Hypothalamus (tissue), 51 donors: ENCODE results near the gene EDRF1.

Experiments used
- DNase-seq, 51 donors: peaks; one replicate each; lab custom pipeline; 2025; lab: John Stamatoyannopoulos, UW

Gene EDRF1

DNA sequence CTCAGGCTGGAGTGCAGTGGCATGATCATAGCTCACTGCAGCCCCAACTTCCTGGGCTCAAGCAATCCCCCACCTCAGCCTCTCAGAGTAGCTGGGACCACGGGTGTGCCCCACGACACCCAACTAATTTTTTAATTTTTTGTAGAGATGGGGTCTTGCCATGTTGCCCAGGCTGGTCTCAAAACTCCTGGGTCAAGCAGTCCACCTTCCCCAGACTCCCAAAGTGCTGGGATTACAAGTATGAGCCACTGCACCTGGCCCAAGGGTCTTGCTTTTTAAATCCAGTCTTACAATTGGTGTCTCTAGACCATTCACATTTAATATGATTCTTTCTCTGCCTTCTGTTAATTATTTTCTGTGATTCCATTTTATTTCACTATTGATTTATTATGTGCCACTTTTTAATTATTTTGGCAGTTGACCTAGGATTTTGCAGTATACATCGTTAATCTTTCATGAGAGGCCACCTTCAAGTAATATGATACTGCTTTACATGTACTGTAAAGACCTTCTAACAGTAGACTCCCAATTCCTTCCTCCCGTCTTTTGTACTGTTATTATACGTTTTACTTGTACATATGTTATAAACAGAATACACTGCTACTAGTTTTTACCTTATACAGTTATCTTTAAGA lies 37.5 kb downstream of the EDRF1 start:
- no peak for DNase-seq

DNA sequence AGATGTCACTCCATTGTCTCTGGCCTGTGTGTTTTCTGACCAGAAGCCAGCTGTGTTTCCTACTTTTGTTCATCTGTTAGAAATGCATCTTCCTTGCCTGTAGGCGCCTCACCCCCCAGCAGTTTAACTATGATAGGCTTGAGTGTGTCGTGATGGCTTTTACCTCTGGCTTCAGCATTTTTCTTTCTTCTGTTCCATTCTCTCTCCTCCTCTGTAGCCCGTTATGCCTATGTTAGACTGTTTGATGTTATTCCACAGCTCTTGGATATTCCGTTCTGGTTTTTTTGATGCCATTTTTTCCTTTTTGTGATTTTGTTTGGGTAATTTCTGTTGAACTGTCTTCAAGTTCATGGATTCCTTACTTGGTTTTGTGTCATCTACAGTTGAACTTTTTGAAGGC lies 38.2 kb downstream of the EDRF1 start:
- DNase-seq: no peak

DNA sequence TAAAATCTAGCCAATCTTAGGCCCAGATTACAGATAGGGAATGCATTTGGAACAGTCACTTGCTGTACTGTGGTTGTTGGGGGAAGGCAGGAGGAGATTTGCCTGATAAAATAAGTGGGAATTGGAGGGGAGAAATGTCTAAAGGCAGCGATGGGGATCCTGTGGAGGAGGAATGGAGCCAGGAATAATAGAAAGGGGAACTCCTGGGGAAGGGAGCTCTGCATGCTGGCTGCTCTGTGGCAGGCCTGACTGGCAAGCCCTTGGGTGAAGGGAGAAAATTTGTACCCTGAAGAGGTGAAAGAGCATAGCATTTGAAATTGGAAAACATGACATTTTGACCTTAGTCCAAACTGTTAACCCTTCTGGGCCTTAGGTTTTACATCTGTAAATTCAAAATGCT lies 42.5 kb downstream of the EDRF1 start:
- no peak for DNase-seq

DNA sequence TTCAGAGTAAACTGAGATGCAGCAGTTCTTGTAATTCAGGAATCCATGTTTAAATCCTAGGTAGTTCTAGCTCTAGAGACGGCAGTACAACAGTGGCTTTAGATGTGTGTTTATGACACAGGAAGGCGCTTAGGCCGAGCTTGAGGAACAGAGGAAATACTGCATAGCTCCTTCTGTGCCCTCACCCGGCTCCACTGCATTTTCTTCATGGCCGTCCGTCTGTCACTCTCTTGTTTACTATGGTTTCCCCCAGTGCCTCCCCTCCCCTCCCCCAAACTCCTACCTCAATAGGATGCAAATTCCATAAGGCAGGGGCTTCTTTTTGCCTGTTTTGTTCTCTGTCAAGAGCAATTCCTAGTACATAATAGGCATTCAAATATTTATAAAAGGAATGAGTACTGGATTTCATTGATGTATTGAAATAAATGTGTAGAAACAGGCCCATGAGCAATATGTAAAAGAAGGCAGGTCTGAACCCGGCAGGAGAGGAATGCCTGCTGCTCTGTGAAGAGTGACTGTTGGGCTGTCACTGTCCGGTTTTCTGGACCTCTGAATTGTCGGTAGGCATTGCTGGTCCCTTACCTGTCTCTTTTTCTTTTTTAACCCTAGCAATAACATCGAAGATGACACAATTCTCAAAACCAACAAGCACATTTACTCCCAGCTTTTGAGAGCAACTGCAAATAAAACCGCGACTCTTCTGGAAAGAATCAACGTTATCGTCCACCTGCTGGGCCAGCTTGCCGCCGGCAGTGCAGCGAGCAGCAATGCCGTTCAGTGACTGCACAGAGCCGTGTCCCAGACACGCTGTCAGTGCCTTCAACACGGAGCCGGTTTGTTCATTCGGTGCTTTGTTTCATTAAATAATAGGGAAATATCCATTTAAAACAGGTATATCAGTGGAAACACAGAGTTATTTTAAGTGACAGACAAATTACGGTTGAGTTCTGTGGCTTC lies 43.5 kb downstream of the EDRF1 start:
- peak in 1 of 51 donors; percentile 25 for DNase-seq

DNA sequence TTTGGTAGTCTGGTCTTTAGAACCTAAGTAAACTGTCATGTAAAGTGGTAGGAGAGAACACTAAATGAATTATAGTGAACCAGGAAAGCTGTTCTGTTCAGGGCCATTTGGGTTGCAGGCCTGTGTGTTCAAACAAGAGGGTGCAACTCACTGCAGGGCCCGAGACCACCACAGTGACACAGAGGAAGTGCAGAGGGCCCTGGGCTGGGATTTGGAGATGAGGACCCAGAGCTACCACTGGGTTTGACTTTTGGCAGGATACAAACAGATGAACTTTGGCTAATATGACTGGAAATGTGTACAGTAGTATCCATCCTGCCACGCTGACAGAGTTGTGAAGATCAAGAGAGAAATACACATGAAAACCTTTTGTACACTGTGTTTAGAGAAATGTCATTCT lies 46.3 kb downstream of the EDRF1 start:
- no peak for DNase-seq

DNA sequence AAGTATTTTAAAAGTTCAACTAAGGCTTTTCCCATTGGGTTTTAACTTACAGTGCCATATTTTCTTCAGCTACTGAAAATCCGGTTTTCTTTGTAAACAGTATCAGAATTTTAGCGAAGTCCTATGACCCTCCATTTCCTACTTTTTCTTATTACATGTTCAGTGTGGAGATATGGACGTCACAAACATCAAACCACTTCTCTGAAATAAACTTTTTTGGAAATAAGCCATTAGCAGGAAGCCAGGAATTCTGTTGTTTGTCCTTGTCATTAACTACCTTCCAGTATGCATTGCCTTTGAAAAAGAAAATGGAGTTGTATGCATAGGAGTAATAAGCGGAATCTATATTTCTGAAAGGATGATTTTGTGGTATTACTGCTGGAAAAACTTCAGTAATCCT lies 47.0 kb downstream of the EDRF1 start:
- DNase-seq: no peak

DNA sequence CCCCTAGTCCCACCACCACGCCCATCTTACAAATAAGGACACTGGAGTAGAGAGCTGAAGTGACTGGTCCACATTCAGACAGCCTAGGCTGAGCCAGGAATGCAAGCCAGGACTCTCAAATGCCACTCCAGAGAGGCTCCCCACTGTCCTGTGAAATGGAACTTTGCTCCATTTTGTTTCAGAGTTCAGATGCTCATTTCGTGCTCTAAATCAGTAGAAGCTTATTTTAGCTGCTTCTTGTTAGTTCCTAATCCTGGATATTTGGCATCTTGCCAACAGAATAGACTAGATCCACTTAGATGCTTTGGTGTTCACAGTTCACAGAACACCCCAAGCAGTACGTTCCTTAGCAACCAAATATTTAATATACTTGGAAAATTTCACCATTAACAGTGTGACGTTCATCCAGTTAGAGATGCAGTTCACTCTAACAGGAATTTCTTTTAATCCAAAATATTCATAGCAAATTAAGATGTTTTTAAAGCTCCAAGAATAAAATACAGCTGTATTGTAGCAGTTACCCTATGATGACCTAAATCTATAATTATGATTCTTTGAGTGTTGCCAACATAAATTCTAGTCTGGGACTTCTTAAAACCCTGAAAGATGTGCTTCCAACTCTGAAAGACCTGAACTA lies 48.8 kb downstream of the EDRF1 start:
- DNase-seq: peak in 1 of 51 donors; percentile 58

DNA sequence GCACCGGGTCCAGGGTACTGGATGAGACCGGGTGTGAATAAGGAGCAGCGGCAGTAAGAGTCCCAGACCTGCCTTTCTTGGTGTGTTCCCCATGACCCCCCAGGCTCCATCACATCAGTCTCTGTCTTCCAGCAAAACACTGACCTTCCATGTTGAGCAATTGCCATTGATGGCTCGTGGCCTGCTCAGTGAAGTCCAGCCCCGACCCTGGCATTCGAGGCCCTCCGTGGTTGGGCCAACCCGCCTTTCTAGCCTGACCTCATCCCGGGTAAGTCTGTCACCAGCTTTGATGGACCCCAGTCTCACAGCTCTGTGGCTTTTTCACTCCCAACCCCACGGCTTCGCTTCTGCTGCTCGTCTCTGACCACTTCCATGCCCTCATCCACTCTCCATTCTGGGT lies 49.7 kb downstream of the EDRF1 start:
- DNase-seq: no peak

DNA sequence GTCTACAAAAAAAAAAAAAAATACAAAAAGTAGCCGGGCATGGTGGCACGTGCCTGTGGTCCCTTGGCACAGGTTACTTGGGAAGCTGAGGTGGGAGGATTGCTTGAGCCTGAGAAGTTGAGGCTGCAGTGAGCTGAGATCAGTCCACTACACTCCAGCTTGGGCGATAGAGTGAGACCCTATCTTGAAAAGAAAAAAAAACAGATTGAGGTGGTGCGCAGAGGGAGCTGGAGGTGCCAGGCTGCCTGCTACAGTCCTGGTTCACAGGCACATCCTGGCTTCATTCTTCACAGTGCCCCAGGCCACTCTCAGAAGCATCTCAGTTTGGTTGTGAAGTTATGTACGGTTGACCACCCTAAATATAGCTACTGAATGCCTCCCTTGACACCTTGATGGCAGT lies 51.3 kb downstream of the EDRF1 start:
- no peak for DNase-seq

DNA sequence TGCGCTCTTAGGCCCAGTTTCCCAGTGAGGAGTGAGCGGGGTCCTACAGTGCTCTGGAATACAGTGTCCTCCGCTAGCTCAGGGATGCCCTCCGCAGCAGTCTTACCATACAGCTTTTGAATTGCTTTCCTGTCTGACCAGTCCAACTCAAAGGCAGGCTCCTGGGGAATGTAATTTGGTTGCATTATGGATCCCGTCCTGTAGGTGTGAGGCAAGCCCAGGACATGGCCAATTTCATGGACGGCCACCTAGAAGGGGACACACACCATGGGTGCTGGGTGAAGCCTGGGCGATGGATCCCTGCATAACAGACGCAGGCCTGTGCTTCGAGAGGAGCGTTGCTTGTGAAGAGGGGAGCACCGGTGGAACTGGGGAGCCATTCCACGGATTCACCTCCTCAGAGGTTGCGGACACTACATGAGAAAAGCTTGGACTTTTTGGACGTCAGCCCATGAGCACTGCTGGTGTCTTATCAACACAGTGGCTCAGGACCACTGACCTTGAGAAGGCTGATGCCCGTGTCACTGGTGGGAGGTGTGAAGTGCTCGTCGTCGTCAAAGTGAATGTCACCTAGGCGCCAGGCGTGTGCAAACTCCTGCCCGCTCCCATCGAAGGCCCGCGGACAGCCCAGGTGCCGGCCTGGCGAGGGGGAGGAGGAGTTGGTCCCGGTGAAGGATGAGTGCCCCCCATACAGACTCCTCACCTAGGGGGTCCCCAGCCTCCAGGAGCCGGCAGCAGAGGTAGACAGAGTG lies 52.8 kb downstream of the EDRF1 start:
- DNase-seq: no peak

DNA sequence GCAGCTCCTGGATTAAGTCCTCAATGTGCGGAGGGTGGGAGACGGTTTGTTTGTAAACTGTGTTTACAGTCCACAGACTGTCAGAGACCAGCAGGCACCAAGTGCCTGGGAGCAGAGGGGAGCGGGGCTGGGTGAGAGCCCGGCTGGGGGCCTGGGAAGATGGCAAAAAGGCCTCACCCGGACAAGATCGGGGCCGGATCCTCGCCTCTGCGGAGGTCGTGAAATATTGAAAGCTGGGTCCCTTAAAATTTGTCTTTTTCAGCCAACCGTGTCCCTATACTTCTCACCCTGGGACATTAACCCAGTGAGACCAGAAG lies 53.3 kb downstream of the EDRF1 start:
- no peak for DNase-seq

DNA sequence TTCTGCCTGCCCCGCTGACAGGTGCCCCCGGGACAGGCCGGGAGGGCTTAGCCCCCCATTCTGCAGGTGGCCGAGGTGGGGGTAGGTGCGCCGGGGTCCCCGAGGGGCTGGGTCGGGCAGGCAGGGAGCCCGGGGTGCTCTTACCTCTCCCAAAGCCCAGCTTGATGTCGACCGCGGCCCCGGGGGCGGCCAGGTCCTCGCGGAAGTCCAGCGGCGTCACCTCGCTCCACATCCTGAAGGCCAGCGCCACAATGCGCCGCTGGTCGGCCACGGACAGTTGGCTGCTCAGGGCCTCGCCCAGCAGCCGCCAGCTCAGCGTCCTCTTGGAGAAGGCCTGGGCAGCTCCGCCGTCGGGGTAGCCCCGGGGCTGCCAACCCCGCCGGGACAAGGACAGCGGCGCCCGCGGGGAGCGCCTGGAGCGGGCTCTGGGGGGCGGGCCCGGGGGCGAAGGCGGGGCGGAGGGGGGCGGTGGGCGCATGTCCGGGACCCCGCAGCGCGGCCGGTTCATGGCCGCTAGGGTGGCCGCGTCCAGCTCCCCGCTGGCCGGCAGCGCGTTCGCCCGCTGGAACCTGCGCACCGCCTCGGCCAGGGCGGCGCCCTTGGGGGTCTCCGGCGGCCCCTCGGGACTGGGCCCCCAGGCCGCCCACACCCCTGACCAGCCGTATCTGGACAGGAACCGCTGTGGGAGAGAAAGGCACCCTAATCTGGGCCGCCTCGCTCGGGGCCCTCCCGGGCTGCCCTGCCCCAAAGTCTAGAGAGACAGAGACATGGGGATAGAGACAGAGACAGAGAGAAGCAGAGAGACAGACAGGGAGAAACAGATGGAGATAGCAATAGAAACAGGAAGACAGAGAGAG lies 54.4 kb downstream of the EDRF1 start:
- DNase-seq: no peak

DNA sequence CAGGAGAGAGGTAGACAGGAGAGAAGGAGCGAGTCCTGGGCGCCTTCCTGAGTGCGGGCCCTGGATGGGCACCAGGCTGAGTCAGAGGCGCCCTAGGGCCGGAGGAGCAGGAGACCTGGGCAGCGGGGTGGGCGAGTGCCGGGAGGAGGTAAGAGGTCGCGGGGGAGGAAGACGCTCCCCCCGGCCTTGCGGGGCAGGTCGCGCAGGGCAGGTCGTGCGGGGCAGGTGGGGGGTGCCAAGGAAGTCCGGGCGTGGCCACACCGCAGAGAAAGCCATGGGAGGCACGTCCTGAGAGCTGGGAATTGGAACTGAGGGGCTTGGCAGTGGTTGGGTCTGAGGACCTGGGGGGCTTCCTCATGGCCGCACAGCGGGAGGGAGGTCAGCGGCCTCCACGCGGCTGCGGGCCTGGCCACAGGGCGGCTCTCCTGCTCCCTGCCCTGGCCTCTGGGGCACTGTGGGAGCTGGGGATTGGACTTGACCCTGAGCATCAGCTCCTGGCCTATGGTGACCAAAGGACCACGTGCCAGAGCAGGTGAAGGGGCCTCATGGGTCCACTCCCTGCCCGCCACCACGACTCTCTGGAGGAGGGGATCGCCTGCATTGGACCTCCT lies 55.2 kb downstream of the EDRF1 start:
- DNase-seq: no peak

DNA sequence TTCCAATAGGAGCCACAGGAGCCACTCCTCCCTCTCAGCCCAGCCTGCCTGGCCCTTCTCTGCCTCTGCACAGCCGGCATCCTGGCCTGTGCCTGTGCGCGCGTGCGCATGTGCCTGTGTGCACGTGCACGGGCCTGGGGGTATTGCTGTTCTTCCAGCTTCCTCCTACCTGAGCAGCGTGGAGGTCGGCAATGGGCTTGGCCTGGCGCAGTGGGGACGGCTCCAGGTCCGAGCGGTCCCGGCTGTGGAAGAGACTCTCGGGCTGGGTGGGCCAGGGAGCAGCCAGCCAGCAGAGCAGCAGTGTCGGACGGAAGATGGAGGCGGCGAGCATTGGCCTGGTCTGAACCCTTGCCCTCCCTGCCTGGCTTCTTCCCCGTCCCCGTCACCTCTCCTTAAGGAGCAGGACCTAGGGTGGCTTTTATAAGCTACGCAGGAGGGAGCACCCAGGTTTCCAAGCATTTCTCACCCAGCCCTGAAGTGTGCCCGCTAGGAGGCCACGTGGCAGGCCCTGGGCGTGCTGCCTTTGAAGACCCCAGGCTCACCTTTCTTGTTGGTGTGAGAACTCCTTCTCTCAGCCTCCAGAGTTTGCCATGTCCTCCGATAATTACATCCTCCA lies 56.1 kb downstream of the EDRF1 start, which contains the start of gene MMP21:
Gene MMP21 (minus strand): TSS at position 331 of the 616 bp plus-strand sequence. CDS start 0 bp downstream, at position 331.
- no peak for DNase-seq

DNA sequence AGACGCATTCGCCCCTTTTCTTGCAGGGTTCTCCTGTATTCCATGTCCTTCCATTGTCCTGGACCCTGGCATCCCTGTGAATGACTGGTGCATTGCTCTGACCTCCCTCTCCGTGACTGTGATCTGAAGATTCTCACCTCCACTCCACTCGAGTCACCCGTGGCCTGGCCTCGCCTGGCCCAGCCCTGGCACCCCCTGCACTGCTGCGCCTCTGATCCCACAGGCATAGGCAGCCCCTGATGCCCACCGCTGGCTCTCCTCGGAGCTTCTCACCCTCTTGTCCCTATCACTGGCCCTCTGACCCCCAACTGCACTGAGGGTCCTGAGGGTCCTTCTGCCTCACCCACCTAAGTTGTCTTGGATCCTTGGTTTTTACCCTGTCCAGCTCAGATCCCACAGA lies 58.3 kb downstream of the EDRF1 start:
- DNase-seq: no peak

DNA sequence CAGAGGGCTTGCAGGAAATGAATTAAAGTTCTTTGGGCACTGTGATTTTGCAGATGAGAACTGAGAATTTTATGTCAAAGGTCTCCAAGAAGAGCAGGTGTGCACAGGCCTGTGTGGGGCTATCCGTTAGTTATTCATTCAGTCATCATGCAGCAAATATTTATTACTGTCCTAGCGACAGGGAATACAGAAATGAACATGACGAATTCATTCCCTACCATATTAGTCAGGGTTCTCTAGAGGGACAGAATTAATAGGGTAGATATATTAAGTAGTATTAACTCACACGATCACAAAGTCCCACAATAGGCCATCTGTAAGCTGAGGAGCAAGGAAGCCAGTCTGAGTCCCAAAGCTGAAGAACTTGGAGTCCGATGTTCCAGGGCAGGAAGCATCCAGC lies 59.0 kb downstream of the EDRF1 start:
- no peak for DNase-seq

DNA sequence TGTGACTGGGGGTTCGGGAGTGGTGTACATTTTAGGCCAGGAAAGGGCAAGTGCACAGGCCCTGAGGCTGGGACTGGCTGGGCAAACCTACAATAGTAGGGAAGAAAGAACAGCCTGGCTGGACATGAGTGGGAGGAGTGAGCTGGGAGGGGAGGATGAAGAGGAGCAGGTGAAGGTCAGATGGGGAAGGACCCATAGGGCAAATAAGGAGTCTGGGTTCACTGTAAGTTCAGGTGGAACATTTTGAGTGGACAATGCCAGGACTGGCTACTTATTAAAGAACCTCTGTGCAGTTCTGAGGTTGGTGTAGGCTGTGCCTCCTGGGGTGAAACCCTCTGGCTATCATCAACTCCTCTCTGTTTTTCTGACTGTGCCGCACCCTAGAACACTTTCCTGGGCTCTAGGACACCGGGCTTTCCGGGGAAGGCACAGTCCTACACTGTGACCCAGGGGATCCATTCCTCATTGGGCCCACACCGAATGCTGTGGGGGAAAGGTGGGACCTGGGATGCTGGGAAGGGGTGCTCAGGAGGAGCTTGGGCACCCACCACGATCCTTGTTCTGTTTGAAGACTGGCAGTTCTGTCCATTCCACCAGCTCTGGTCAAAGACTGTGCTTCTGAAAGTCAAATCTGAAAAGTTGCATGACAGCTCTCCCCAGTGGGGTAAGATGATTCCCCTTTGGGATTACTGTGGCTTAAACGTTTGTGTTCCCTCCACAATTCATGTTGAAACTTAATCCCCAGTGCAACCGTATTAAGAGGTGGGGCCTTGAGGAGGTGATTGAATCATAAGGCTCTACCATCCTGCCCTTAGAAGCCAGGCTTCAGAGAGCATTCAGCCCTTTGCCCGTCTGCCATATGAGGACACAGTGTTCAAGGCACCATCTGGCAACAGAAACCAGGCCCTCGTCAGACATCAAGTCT lies 60.2 kb downstream of the EDRF1 start:
- DNase-seq: no peak

DNA sequence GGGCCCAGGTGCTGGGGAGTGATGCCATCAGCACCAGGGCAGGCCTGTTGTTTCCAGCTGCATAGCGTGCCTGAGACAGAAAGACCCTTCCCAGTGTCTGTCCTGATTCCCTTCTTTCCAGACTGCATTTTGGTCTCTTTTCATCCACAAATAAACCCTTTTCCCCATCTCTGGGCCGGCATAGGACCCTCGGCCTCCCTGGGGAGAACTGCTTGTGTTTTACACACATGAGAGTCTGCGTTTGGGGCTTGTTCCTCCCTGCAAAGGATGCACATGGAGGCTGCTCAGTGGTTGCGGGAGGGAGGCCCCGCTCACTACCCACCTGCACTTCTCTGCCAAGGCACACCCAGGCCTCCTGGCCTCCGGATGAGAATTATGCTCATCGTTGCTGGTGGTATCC lies 61.9 kb downstream of the EDRF1 start:
- DNase-seq: no peak
